ENCODE measurements around the gene MAD1L1.
"Not testable (repeated sequence)": the region's sequence is repeated elsewhere in the genome, so short reads cannot be mapped to it uniquely, and the experiment has no call there.

Gene MAD1L1

DNA sequence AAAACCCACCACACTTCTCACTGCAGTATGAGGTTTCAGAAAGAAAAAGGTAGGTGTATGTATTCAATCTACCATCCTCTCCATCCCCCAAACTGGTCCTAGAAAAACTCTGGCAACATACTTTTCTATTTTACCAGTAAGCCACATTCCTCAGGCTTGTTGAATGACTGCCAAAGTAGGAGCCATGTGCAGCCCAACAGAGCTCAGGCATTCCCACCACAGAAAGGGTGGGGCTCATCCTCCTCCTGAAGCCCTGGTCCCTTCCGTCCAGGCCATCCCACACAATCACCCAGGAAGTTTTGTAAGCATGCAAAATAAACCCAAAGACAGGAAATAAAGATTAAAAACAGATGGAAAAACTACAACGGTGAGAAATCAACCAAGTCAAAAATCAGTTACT, 57.2 kb downstream of the MAD1L1 start:
- no peak for DNase-seq (ENCODE audit: low read depth in 2 of 2)

DNA sequence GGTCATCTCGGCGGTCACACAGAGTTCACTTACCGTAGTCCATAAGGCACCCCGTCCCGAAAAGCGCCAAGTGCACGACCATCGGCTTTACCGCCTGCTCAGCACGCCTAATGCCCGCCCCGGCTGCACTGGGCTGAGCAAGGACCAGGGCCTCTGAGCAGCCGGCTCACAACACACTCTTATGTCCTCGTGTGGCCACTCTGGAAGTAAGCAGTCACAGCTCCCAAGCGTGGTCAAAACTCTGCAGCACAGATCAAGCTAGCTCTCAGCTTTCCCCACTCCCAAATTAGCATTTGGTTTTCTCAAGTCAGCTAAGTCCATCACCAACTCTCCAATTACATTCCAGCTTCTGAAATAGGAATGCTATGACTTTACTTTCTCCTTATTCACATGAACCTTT, 57.7 kb downstream of the MAD1L1 start:
- DNase-seq (ENCODE audit: low read depth in 2 of 2): no peak

DNA sequence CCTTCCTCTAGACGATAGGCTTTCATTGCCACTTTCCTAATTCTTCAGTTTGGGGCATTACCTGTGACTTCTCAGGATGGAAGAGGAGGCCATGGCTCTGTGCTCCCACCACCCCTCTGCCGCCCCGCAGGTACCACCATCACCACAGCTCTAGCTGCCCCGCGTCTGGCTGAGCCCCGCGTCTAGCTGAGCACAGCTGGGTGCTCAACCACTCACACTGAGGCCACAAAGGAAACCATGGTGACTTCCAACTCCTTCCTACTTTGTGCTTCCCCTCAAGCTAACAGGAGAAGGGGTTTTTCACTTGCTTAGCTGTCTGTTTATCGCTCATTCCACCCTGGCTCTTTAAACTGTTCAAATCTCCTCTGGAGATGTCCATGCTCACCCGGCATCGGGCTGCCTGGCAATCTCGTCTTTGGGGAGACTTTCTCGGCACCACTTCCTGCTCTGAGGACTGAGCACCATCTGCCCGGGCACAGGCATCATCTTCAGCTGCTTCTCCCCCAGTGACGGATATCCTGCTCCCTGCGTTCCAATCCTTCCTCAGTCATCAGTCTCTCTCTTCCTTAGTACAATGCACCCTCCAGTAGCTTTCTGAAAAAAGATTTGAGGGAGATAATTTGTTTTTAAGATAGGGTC, 59.4 kb downstream of the MAD1L1 start:
- DNase-seq (ENCODE audit: low read depth in 2 of 2): no peak

DNA sequence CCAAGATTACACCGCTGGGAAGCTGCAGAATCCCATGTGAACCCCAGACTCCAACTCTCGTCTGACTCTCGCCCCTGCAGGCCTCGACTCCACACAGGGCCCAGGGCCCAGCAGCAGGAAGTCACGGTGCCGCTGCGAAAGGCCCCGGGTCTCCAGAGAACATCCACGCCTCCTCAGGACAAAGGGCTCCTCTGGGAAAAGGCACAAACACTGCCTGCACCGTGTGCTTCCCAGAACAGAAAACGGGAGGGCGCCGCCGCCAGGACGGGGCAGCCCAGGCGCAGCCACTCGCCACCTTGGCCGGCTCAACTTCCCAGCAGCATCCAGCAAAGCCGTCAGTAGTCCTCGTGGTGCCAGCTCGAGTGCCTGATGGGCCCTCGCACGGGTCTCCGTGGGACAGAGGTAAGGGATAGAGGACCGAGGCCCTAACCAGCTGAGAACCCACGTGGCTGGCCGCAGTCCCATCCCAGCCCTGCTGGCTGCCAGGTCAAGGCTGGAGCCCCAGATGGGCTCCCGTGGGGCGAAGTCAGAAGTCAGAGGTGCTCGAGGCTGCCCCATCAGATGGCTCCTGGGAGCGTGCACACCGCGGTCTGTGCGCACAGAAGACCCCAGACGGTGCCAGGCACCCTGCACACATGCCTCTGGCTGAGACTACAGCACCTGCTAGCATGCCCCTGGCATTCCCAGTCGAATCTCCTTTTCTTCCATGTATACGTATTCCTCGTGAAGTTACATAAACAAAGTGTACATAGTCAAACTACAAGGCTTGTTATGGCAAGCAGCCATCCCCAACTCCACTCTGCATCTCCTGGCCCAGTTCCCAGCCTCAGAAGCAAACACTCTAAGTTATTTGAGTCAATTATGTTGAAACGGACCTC, 60.2 kb downstream of the MAD1L1 start:
- DNase-seq (ENCODE audit: low read depth in 2 of 2): no peak

DNA sequence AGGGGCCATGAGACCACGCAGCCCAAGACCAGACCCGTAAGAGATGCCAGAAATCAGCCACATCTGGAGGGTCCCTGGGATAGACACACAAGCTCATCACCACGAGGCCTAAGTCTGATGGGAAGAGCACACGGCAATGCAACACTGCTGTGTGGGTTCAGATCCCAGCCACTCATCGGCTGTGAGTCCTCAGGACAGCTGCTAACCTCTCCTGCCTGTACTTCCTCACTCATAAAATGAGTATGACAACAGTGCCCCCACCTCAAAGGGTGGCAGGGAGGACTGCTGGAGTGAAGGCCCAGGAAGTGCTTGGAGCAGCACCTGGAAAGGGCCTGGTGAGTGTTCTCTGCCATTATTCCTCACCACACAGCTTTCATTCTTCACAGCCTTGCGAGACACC, 60.9 kb downstream of the MAD1L1 start:
- DNase-seq (ENCODE audit: low read depth in 2 of 2): no peak

DNA sequence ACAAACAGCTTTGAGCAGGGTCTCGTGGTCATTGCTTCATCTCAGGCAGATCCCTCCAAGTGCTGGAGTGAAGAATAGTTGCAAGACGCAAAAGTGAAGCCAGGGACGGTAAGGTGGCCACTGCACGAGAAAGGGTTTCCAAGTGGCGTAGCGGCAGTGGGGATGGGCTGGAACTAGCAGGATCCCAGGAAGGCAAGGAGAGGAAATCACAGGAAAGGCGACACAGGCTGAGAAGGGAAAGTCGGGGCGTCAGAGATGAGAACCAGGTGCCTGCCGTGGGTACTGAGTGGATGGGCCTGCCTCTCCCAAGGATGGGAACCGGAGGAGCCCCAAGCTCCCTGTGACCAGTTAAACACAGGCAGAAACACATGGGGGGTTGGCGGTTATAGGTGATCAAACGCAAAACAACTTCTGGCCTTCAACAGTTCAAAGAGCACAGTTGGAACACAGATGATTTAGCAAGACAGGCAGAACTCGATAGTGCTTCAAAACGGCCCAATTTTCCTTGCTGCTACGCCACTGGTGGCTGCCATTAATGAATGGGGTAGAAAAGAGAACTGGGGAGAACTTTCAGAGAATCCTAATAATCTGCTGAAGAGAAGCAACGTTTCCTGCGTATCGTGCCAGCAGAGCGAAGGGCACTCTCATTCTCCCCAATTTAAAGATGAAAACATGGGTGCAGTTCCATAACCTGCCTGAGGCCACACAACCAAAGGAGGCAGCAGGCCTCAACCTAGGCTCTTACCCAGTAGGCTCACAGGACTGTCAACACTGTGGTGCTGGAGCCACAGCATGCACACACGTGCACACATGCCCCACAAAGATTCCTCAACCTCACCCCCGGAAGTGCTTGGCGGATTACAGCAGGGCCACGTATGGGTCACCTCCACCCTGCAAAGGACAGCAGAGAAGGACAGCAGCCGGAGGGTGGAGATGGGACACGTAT, 61.9 kb downstream of the MAD1L1 start:
- no peak for DNase-seq (ENCODE audit: low read depth in 2 of 2)

DNA sequence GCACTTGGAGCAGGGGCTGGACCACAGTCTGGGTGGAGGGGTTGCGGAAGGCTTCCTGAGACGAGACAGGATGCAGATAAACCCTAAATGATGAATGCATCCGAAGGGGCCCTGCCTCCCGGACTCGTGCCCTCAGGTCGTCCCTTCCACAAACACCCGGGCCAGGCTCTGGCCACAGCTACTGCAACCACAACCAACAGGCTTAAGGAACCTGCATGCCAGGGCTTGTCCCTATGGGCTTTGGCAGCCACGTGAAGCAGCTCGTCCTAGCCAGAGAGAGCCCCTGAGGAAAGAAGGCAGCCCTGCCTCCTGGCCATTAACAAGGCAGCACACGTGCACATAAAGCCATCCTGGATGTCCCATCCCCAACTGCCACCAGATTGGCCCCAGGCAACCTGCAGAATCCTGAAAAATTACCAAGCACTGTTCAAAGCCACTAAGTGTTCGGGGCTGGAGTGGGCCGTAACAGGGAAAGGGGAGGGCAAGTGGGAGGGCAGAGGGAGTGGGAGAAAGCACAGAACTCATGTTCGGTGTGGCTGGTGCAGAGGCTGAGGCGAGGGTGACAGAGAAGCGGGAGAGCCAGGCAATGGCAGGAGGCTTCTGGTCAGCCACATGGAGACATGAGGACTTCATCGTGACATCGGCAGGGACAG, 62.7 kb downstream of the MAD1L1 start:
- no peak for DNase-seq (ENCODE audit: low read depth in 2 of 2)

DNA sequence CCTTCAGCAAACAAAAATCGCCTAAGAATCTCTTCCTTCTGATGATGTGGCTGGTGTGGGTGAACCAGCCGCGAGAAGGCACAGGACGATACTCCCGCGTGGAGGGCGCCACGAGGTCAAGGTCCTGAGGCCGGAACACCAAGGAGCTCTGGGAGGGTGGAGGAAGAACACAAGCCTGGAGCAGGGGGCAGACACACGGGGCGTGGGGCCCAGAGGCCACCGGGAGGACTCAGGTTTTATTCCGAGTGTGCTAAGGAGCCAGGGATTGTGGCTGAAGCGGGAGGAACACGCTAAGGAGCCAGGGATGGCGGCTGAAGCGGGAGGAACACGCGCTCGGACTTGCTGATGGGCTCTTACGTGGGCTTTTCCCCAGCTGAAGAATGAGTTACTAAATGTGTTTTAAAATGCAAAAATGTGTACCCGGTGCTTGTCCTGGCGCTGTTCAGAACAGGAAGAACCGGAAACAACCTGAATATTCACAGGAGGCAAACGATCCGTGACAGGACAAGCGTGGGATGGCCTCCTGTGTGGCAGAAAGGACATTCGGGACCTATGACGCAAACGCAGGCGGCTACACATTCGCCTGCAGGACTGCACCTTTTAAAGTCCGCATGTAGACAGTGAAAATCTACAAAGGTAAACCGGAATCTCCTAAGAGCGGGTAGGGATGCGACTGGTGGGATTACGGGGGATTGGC, 64.0 kb downstream of the MAD1L1 start:
- no peak for DNase-seq (ENCODE audit: low read depth in 2 of 2)

DNA sequence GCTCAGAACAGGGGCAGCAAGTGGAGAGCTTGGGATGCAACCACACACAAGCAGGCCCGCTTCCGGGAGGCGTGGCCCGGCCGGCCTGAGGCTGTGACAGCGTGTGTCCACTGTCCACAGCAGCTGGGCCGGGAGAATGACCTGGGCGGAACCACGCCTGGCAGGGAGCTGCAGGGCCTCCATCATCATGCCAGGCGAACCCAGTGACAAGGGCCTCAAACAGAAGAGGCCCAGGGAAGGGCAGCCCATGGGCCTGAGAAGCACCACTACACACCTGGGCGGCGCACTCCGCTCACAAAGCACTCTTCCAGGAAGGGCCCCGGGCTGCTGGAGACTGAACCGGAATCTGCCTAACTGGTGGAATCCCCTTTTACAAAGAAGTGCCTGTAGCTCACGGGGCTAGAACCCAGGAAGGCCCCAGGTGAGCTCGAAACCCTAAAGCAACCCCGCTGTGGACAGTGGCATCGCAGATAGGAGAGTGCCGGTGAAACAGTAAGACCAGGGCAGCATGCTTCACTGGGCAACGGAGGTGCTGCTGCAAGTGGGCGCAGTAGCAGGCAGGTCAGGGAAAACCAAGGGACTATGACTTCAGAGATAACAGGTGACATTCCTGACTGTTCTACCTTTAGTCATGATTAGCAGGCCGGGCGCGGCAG, 66.0 kb downstream of the MAD1L1 start:
- DNase-seq (ENCODE audit: low read depth in 2 of 2): no peak

DNA sequence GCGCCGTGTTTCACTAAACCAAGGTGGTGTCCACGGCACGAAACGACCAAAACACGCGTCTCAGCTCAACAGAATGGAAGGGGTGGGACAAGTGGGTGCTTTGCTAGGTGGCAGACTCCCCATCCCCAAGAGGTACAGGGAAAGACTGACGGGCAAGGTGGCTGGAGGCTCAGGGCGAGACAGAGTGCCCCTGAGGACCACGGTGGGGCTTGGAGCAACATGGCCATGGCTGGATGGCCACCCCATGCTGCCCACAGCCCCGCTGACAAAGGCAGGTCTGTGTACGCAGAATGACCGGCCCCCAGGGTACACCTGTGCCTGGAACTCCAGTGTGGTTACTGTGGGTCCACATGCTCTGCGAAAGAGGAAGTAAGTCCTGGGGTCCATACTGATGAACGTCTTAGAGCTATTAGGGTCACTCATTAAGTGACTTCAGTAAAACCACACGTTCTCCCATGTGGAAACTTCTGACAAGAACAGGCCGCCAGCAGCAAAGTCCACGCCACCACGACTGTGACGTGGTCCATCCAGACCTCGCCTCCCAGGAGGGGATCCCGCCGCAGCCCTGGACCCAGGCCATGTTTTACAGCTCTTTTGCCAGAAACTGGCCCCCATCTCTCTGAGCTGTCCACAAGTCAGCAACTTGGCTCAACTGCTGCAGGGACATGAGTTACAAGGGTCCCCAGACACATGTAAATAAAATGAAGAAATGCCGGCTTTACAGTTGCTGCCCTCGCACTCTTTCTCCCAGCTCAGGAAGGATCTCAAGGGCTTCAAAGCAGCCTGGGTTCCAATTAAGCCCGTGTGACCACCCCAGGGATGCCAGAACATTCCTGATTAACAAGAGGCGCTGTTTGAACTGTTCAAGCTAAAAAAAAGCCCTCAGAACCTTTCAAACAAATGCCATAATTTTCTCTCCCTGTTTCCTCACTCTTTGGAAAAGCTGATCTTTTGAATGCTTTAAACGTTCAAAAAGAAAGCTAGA, 66.8 kb downstream of the MAD1L1 start:
- no peak for DNase-seq (ENCODE audit: low read depth in 2 of 2)

DNA sequence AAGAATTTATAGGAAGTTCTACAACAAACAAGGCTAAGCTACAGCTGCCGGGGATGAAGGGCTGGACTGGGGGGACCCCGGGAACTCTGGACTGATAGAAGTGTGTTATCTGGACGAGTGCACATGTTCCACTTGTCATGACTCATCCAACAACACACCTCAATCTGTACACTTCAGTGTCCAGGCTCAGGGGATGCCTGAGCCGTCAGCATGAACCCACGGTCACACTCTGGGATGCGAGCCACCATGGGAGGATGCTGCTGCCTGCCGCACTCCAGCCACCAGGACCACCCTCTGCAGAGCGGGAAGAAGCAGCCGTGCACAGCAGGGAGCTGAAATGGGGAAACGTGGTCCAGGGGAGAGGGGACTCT, 67.5 kb downstream of the MAD1L1 start:
- no peak for DNase-seq (ENCODE audit: low read depth in 2 of 2)

DNA sequence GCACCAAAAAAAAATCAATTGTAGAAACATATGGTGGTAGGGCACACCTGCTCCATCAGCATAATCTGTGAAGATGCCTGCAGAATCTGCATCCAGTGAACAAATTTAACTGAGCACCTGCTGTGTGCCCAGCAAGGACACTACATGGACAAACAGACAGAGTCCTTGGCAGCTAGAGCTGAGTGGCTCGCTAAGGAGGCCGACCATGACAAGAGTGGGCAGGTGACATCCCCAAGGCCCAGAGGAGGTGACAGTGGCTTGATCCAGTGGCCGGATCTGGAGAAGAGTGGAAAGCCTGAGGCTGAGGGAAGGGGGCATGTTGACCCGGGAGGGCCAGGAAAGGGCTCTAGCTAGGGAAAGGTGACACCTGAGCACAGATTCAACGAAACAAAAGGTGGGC, 68.1 kb downstream of the MAD1L1 start:
- DNase-seq (ENCODE audit: low read depth in 2 of 2): no peak

DNA sequence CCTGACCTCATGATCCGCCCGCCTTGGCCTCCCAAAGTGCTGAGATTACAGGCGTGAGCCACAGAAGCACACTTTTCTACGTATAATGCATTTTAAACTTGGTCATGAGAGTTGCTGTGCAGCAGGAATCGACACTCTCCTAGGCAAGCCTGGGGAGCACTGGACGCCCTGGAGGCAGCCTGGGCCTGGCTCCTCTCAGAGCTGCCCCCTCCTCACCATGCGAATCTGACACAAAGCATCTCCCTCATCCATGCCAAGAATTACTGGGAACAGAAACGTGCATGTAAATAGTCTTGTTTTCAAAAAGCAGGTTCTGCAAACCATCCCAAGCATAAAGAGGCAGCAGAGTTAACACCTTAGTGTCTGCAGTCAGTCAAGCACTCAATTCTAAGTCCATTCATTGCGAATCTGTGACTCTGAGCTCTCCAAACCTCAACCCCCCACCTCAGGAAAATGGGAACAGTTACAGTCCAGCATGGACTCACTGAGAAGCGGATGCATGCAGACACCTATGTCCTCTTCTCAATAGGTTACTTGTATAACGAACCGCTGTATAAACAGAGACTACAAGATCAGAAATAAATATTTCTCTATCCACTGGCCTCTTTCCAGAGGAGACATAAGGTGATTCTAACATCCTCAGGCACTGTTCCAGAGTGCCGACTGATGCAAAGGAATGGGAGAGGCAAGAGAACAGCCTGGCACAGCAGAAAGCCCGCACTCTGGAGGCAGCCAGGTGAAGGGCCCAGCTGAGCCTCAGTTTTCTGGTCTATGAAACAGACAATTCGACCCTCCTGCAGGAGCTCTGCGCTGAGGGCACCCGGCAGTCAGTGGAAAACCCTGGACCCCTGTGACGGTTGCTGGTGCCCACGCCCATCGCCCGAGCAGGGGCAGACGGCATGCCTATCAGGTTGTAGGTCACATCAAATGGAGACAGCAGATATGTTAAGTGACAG, 68.9 kb downstream of the MAD1L1 start:
- DNase-seq (ENCODE audit: low read depth in 2 of 2): no peak

DNA sequence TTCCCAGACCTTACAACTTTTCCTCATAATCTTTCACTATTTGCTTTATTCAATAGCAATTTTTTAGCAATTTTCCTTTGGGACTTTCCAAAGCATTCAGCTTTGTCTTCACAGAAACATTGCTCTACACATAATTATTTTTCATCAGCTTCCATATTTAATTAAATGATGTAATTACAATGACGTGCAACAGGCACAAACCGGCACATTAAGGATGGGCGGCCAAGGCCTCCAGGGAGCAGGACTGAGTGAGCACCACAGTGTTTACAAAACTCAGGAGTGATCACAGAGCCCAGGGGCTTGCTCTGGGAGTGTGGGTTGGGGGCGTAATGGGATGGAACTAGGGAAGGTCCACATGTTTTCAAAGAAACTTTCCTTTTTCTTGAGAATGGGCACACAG, 69.8 kb downstream of the MAD1L1 start:
- DNase-seq (ENCODE audit: low read depth in 2 of 2): no peak

DNA sequence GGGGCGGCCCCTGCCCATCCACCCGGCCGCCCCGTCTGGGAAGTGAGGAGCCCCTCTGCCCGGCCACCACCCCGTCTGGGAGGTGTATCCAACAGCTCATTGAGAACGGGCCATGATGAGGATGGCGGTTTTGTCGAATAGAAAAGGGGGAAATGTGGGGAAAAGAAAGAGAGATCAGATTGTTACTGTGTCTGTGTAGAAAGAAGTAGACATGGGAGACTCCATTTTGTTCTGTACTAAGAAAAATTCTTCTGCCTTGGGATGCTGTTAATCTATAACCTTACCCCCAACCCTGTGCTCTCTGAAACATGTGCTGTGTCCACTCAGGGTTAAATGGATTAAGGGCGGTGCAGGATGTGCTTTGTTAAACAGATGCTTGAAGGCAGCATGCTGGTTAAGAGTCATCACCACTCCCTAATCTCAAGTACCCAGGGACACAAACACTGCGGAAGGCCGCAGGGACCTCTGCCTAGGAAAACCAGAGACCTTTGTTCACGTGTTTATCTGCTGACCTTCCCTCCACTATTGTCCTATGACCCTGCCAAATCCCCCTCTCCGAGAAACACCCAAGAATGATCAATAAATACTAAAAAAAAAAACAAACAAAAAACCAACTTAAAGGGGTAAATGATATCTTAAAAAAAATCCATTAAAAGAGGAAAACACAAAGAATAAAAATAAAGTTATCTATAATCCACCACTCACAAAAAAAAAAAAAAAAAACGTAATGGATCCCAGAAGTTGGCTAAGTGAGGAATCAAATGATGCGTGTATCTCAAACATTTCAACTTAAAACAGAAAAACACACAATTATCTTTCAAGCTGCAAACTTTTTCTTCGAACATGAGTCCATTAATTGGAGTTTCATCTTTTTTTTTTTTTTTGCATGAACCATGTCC, 70.5 kb downstream of the MAD1L1 start:
- DNase-seq (ENCODE audit: low read depth in 2 of 2): not testable (repeated sequence)

DNA sequence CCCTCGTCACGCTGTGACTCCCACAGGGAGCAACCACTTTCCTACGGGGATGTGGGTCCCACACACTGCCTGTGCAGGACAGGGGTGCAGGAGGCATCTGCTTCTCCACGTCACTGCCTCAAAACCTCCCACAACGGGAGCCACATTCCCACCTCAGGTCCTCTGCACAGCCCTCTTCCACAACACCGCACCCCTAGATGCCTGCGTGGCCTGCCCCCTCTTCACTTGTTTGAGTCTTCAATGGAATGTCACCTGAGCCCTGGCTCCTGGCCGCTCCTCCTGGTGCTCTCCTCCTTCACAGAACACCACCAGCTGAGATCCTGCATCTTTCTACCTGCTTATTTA, 73.6 kb downstream of the MAD1L1 start:
- no peak for DNase-seq (ENCODE audit: low read depth in 2 of 2)

Data from stimulated activated CD4-positive, alpha-beta T cell treated with anti-CD3 and anti-CD28 coated beads, Interleukin-12 subunit alpha, Interleukin-12 subunit beta, amount 100 ng/mL, for 24 hours (primary cell).